OCI-LY7 (cell line): ENCODE measurements around the gene STON1.

Experiments used
- EZH2phosphoT487 ChIP-seq: fragments of 200-600 bp; sonication (generic); IDR thresholded peaks from 2 replicates; pipeline ENCODE4 v1.6.1; 2018; ENCODE audit warnings: low read depth, borderline replicate concordance, mild to moderate bottlenecking, mixed run types, antibody characterized with exemption, low read length, moderate library complexity, mixed read lengths
- TF ChIP-seq, protein P1 (sequence below): fragments of 200-600 bp; sonication (generic); conservative IDR thresholded peaks from 2 replicates; pipeline ENCODE4 v1.5.1; 2014; ENCODE audit warnings: mild to moderate bottlenecking, antibody characterized with exemption, low read length, moderate library complexity, mixed read lengths

- TF ChIP-seq, protein P1, sequence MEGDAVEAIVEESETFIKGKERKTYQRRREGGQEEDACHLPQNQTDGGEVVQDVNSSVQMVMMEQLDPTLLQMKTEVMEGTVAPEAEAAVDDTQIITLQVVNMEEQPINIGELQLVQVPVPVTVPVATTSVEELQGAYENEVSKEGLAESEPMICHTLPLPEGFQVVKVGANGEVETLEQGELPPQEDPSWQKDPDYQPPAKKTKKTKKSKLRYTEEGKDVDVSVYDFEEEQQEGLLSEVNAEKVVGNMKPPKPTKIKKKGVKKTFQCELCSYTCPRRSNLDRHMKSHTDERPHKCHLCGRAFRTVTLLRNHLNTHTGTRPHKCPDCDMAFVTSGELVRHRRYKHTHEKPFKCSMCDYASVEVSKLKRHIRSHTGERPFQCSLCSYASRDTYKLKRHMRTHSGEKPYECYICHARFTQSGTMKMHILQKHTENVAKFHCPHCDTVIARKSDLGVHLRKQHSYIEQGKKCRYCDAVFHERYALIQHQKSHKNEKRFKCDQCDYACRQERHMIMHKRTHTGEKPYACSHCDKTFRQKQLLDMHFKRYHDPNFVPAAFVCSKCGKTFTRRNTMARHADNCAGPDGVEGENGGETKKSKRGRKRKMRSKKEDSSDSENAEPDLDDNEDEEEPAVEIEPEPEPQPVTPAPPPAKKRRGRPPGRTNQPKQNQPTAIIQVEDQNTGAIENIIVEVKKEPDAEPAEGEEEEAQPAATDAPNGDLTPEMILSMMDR: no peak
- no peak for TF ChIP-seq EZH2phosphoT487
Measured at GRCh38 chr2:48587560-48587959, 57.6 kb downstream of the STON1 start.
